Endothelial cell of umbilical vein (primary cell): ENCODE data around the gene CES4A. TPM values are rescaled to one million over a fixed set of nuclear protein-coding genes. Genes with fewer than 3 reads are reported as not detected.

ENCODE experiments used
- BruUV-seq: library from RNA; stranded (reverse); fragments of 400-500 nt; replicated peaks from 2 replicates; lab custom pipeline; 2021; lab: Mats Ljungman, UMichigan
- CTCF ChIA-PET: fragments of 300-600, 350-600 bp; sonication (Branson Sonifier 250); formaldehyde crosslinking; loops from one replicate; lab custom pipeline; 2021; ENCODE audit warnings: antibody characterized with exemption, inconsistent platforms; lab: Charles Lee
- POLR2A ChIA-PET: fragments of 300-600, 350-600 bp; sonication (Branson Sonifier 250); formaldehyde crosslinking; loops from one replicate; lab custom pipeline; 2021; ENCODE audit warnings: antibody characterized with exemption, inconsistent platforms; lab: Charles Lee
- DNase-seq: peaks from one replicate; pipeline ENCODE4 v3.0.0-alpha.2; 2011; ENCODE audit warnings: low read depth, low spot score
- FAIRE-seq: peaks from 2 replicates; lab custom pipeline; 2011; peaks lifted over from hg19 to GRCh38; lab: Jason Lieb, UNC
- H2AFZ ChIP-seq: 2 replicates; pipeline ENCODE4 v1.6.0; 2012; ENCODE audit warnings: low read depth, low read length, control low read depth, inconsistent platforms
- H3K27ac ChIP-seq: 2 replicates; pipeline ENCODE4 v1.5.1; 2011; ENCODE audit warnings: low read depth, mild to moderate bottlenecking, control low read depth, low read length, moderate library complexity; ENCODE audit not compliant: insufficient read depth
- H3K27me3 ChIP-seq, 2 experiments: 2 replicates each; pipeline versions ENCODE4 v1.6.0 to v1.6.1; 2011; ENCODE audit warnings: low read length in 2 of 2, mixed read lengths in 1 of 2; ENCODE audit not compliant: control insufficient read depth in 2 of 2, insufficient read depth in 2 of 2
- H3K36me3 ChIP-seq, 2 experiments: 2 replicates in 1 of 2; 3 replicates in 1 of 2; pipeline ENCODE4 v1.5.1; 2011; ENCODE audit warnings: low read length in 2 of 2, mild to moderate bottlenecking in 1 of 2, moderate library complexity in 1 of 2; ENCODE audit not compliant: control insufficient read depth in 2 of 2, insufficient read depth in 2 of 2; ENCODE audit errors: extremely low read depth in 1 of 2
- H3K4me1 ChIP-seq: 3 replicates; pipeline ENCODE4 v1.5.1; 2011; ENCODE audit warnings: mild to moderate bottlenecking, low read length; ENCODE audit not compliant: control insufficient read depth, insufficient read depth; ENCODE audit errors: extremely low read depth
- H3K4me2 ChIP-seq: 2 replicates; pipeline ENCODE4 v1.6.1; 2011; ENCODE audit warnings: low read length, control low read depth, mixed read lengths; ENCODE audit not compliant: insufficient read depth
- H3K4me3 ChIP-seq, 3 experiments: fragments of 200-600 bp in 1 of 3; sonication (generic), shearing (Covaris generic) in 1 of 3; replicated peaks in 1 of 3; 2 replicates each; pipeline ENCODE4 v1.5.1; 2011 to 2016; ENCODE audit warnings: control low read depth in 3 of 3, low read length in 3 of 3, mild to moderate bottlenecking in 2 of 3, inconsistent platforms in 1 of 3, low read depth in 1 of 3, moderate library complexity in 1 of 3; ENCODE audit not compliant: insufficient read depth in 1 of 3
- H3K79me2 ChIP-seq: 2 replicates; pipeline ENCODE4 v1.6.0; 2012; ENCODE audit warnings: low read length, inconsistent platforms; ENCODE audit not compliant: control insufficient read depth, insufficient read depth
- H3K9ac ChIP-seq: replicated peaks from 2 replicates; pipeline ENCODE3; 2011; ENCODE audit warnings: low read length, control low read depth; ENCODE audit not compliant: insufficient read depth; ENCODE audit errors: extremely low read depth
- H3K9me1 ChIP-seq: replicated peaks from 3 replicates; pipeline ENCODE4 v1.6.0; 2011; ENCODE audit warnings: mild to moderate bottlenecking, low read length; ENCODE audit not compliant: control insufficient read depth, insufficient read depth; ENCODE audit errors: extremely low read depth
- H3K9me3 ChIP-seq: replicated peaks from 2 replicates; pipeline ENCODE4 v1.5.1; 2012; ENCODE audit warnings: low read length, inconsistent platforms; ENCODE audit not compliant: control insufficient read depth, insufficient read depth
- H4K20me1 ChIP-seq: replicated peaks from 2 replicates; pipeline ENCODE3; 2011; ENCODE audit warnings: mild to moderate bottlenecking, low read length; ENCODE audit not compliant: control insufficient read depth, insufficient read depth; ENCODE audit errors: extremely low read depth
- CTCF ChIP-seq, 2 donors: IDR thresholded peaks; 1 replicate in 1 of 2; 2 replicates in 1 of 2; pipeline ENCODE4 v1.5.1; 2011; ENCODE audit warnings: low read length in 2 of 2, mild to moderate bottlenecking in 2 of 2, moderate library complexity in 2 of 2, control low read depth in 1 of 2, inconsistent platforms in 1 of 2, low read depth in 1 of 2; ENCODE audit not compliant: insufficient read depth in 1 of 2; ENCODE audit errors: extremely low read depth in 1 of 2
- JUN ChIP-seq: IDR thresholded peaks from 2 replicates; pipeline ENCODE4 v1.6.1; 2011; ENCODE audit warnings: borderline replicate concordance, low read depth; ENCODE audit not compliant: insufficient read length, insufficient read depth
- MAX ChIP-seq: IDR thresholded peaks from 2 replicates; pipeline ENCODE4 v1.6.1; 2011; ENCODE audit not compliant: insufficient read depth, insufficient read length
- dilution Hi-C: fragments of 300-500 bp; cut with MboI; formaldehyde crosslinking; loops from one replicate; pipeline ENCODE4 v1.15.0; 2019; ENCODE audit warnings: low sequenced_read_pairs; ENCODE audit not compliant: extremely low pct_ligation_motif_present
- intact Hi-C: fragments of 100-400 bp; cut with micrococcal nuclease; formaldehyde crosslinking; loops from one replicate; pipeline ENCODE4 v1.10.0; 2022
- polyA plus RNA-seq, 4 experiments: library from polyadenylated mRNA; depleted of rRNA in 3 of 4; stranded (reverse) in 3 of 4; unstranded in 1 of 4; fragments of >200 nt; gene quantifications; 2 replicates each; pipeline versions ENCODE4 v1.2.1 to v1.2.3, GENCODE V29; 2011 to 2012; ENCODE audit warnings: missing spikeins in 1 of 4
- total RNA-seq: library from RNA; stranded (reverse); gene quantifications from 2 replicates; pipeline ENCODE4 v1.2.3, GENCODE V29; 2021

The CES4A gene
- total and polyA plus RNA-seq, 2 donors (not counting 3 experiments of a cell fraction or from before 2014, with no cell fraction given): 5.4 to 13.3 TPM

- peaks cover 25% of the 10 kb centered on the region for H3K4me1 ChIP-seq
- H3K27ac ChIP-seq: no peak overlapping the region
- intact Hi-C loops: no loop called here
- no peak overlapping the region for H3K9ac ChIP-seq
- H3K36me3 ChIP-seq: peaks cover 0 to 20% of the 10 kb centered on the region in 2 experiments
- DNase-seq (no peak), FAIRE-seq (no peak)
- TF ChIP-seq CTCF (IDR thresholded peaks at IDR 0.05; ENCODE audit: extremely low read depth in 1 of 2, insufficient read depth in 1 of 2, low read depth in 1 of 2, low read length in 2 of 2): no peak
- no peak overlapping the region for H3K4me3 ChIP-seq
- H4K20me1 ChIP-seq: peaks cover 21% of the 10 kb centered on the region
- no peaks in the 10 kb centered on the region for H3K9me3 ChIP-seq
- no peak overlapping the region for H2AFZ ChIP-seq
- no peaks in the 10 kb centered on the region for H3K9me1 ChIP-seq
- H3K27me3 ChIP-seq: no peaks in the 10 kb centered on the region
- dilution Hi-C loops: no loop called here
- peaks cover 99% of the 10 kb centered on the region for H3K79me2 ChIP-seq
- H3K4me2 ChIP-seq: no peak overlapping the region
- CTCF ChIA-PET: interaction anchor here (0.7 kb wide), 1 partner anchor 17 kb away, joined by 3 read pairs; no protein-coding TSS in a partner anchor
- POLR2A ChIA-PET: no interaction called here
- no TSS peak for BruUV-seq
Observed at GRCh38 chr16:67035364-67035763, 47.0 kb downstream of the CES4A start.

- POLR2A ChIA-PET: no interaction called here
- DNase-seq (no peak), FAIRE-seq (no peak)
- Histone ChIP-seq H3K27ac (no peak overlapping the region), H3K27me3 (no peaks in the 10 kb centered on the region), H3K9ac (no peak overlapping the region), H3K4me3 (no peak overlapping the region), H3K9me3 (no peaks in the 10 kb centered on the region), H4K20me1 (peaks cover 21% of the 10 kb centered on the region), H3K4me1 (peaks cover 16% of the 10 kb centered on the region), H2AFZ (no peak overlapping the region), H3K79me2 (peaks cover 99% of the 10 kb centered on the region), H3K36me3 (peaks cover 0 to 23% of the 10 kb centered on the region in 2 experiments), H3K9me1 (no peaks in the 10 kb centered on the region), H3K4me2 (no peak overlapping the region)
- no peak for TF ChIP-seq JUN
- TF ChIP-seq MAX: no peak
- dilution Hi-C loops (no loop called here), intact Hi-C loops (no loop called here)
- BruUV-seq: no TSS peak
- CTCF ChIA-PET: no interaction called here
Observed at GRCh38 chr16:67036323-67036741, 47.9 kb downstream of the CES4A start.
